ENCODE data around the gene TCF7L2.

- TF ChIP-seq PPARA (CRISPR knock-in tag; IDR thresholded peaks at IDR 0.05; ENCODE audit: borderline replicate concordance) (no peak), ZFP30 (CRISPR knock-in tag; IDR thresholded peaks at IDR 0.05) (no peak), TOX (CRISPR knock-in tag; IDR thresholded peaks at IDR 0.05; ENCODE audit: borderline replicate concordance) (no peak), CREB5 (CRISPR knock-in tag; IDR thresholded peaks at IDR 0.05; ENCODE audit: low read depth) (no peak), OSR1 (CRISPR knock-in tag; IDR thresholded peaks at IDR 0.05) (no peak), ZFP3 (CRISPR knock-in tag; IDR thresholded peaks at IDR 0.05) (no peak), ZNF8 (CRISPR knock-in tag; IDR thresholded peaks at IDR 0.05) (no peak), ZNF70 (CRISPR knock-in tag; IDR thresholded peaks at IDR 0.05) (no peak), ARNTL (CRISPR knock-in tag; IDR thresholded peaks at IDR 0.05; ENCODE audit: borderline replicate concordance, low read depth) (no peak), CSDC2 (CRISPR knock-in tag; IDR thresholded peaks at IDR 0.05) (no peak), PATZ1 (CRISPR knock-in tag; IDR thresholded peaks at IDR 0.05; ENCODE audit: borderline replicate concordance) (no peak)
- TF ChIP-seq, protein P1, sequence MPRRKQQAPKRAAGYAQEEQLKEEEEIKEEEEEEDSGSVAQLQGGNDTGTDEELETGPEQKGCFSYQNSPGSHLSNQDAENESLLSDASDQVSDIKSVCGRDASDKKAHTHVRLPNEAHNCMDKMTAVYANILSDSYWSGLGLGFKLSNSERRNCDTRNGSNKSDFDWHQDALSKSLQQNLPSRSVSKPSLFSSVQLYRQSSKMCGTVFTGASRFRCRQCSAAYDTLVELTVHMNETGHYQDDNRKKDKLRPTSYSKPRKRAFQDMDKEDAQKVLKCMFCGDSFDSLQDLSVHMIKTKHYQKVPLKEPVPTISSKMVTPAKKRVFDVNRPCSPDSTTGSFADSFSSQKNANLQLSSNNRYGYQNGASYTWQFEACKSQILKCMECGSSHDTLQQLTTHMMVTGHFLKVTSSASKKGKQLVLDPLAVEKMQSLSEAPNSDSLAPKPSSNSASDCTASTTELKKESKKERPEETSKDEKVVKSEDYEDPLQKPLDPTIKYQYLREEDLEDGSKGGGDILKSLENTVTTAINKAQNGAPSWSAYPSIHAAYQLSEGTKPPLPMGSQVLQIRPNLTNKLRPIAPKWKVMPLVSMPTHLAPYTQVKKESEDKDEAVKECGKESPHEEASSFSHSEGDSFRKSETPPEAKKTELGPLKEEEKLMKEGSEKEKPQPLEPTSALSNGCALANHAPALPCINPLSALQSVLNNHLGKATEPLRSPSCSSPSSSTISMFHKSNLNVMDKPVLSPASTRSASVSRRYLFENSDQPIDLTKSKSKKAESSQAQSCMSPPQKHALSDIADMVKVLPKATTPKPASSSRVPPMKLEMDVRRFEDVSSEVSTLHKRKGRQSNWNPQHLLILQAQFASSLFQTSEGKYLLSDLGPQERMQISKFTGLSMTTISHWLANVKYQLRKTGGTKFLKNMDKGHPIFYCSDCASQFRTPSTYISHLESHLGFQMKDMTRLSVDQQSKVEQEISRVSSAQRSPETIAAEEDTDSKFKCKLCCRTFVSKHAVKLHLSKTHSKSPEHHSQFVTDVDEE (CRISPR knock-in tag; IDR thresholded peaks at IDR 0.05) = no peak
Measured at GRCh38 chr10:113135025-113135424, 185.0 kb downstream of the TCF7L2 start.

Data from SK-N-SH treated with all-trans-retinoic acid at 6 μM for 48 hours (cell line).